ENCODE measurements around the gene PGM5. TPM values are rescaled to one million over a fixed set of nuclear protein-coding genes. Genes with fewer than 3 reads are reported as not detected.

Gene PGM5
- total and polyA plus RNA-seq, 2 donors from 2014 or later, result 16.3 to 53.1 TPM

DNA sequence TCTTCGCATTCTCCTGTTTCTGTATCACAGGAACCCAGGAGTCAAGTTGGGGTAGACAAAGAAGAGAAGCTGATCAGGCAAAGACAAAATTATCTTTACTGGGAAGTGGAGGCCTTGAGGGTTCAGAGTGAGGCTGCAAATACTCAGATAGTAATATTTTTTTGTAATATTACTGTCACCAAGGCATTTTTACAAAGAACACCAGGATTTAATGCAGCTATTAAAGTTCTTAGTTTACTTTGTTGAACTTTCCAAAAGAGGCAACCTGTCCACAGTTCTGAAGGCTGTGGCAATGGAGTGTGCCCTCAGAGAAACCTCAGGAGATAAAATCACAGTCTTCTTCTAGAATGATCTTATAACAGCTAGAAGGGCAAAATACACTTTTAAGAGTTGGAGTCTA lies 74.9 kb downstream of the PGM5 start:
- H3K4me3 ChIP-seq (ENCODE audit: low read length in 3 of 3), result no peak overlapping the region
- intact Hi-C loops (cut with DNase I), result no loop called here
- no peaks in the 10 kb centered on the region for H3K9me3 ChIP-seq (ENCODE audit: control insufficient read depth in 2 of 3, insufficient read depth in 1 of 3, low read length in 3 of 3)
- DNase-seq (no peak), FAIRE-seq (no peak)
- TF ChIP-seq, protein P1, sequence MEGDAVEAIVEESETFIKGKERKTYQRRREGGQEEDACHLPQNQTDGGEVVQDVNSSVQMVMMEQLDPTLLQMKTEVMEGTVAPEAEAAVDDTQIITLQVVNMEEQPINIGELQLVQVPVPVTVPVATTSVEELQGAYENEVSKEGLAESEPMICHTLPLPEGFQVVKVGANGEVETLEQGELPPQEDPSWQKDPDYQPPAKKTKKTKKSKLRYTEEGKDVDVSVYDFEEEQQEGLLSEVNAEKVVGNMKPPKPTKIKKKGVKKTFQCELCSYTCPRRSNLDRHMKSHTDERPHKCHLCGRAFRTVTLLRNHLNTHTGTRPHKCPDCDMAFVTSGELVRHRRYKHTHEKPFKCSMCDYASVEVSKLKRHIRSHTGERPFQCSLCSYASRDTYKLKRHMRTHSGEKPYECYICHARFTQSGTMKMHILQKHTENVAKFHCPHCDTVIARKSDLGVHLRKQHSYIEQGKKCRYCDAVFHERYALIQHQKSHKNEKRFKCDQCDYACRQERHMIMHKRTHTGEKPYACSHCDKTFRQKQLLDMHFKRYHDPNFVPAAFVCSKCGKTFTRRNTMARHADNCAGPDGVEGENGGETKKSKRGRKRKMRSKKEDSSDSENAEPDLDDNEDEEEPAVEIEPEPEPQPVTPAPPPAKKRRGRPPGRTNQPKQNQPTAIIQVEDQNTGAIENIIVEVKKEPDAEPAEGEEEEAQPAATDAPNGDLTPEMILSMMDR (IDR thresholded peaks at IDR 0.05; ENCODE audit: borderline replicate concordance, extremely low read depth, insufficient read depth), result no peak
- no peak overlapping the region for H3K9ac ChIP-seq (ENCODE audit: low read length in 3 of 3)
- no peaks in the 10 kb centered on the region for H3K27me3 ChIP-seq (ENCODE audit: control insufficient read depth, insufficient read depth, low read length)
- H3K4me1 ChIP-seq (ENCODE audit: control insufficient read depth in 2 of 3, insufficient read depth in 2 of 3, low read depth in 1 of 3, low read length in 3 of 3), result no peaks in the 10 kb centered on the region
- H3K27ac ChIP-seq (ENCODE audit: low read depth in 2 of 2, low read length in 2 of 2), result no peak overlapping the region
- no peaks in the 10 kb centered on the region for H3K36me3 ChIP-seq (ENCODE audit: control insufficient read depth in 2 of 3, insufficient read depth in 3 of 3, low read length in 3 of 3)

DNA sequence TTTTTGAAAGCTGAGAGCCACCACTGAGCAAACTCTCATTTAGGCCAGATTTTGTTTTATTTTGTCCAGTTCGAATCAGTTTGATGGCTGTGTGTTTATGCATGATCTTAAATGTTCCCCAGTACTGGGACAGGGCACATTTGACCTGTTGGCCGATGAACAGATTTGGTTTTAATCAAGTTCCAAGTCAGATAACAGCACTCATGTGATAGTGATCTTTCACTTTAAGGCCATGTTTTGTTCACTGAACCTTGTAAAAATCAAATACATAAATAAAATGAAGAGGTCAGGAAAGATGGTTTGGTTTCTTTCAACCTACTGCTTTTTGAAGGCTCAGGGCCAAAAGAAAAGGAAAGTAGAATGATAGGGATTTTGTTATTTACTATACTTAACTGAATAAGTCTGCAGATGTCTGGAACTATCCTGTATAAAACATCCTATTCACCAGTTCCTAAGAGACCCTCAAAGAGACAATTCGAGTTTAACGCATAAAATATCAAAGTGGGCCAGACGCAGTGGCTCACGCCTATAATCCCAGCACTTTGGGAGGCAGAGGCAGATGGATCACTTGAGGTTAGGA lies 77.2 kb downstream of the PGM5 start:
- TF ChIP-seq, protein P1 (IDR thresholded peaks at IDR 0.05; ENCODE audit: borderline replicate concordance, extremely low read depth, insufficient read depth), result no peak
- H3K4me3 ChIP-seq (ENCODE audit: low read length in 3 of 3), result no peak overlapping the region
- no peaks in the 10 kb centered on the region for H3K4me1 ChIP-seq (ENCODE audit: control insufficient read depth in 2 of 3, insufficient read depth in 2 of 3, low read depth in 1 of 3, low read length in 3 of 3)
- no peak for FAIRE-seq
- no peak overlapping the region for H3K27ac ChIP-seq (ENCODE audit: low read depth in 2 of 2, low read length in 2 of 2)
- no peaks in the 10 kb centered on the region for H3K9me3 ChIP-seq (ENCODE audit: control insufficient read depth in 2 of 3, insufficient read depth in 1 of 3, low read length in 3 of 3)
- intact Hi-C loops (cut with DNase I), result no loop called here
- no peak overlapping the region for H3K9ac ChIP-seq (ENCODE audit: low read length in 3 of 3)
- no peaks in the 10 kb centered on the region for H3K36me3 ChIP-seq (ENCODE audit: control insufficient read depth in 2 of 3, insufficient read depth in 3 of 3, low read length in 3 of 3)
- H3K27me3 ChIP-seq (ENCODE audit: control insufficient read depth, insufficient read depth, low read length), result no peaks in the 10 kb centered on the region
- DNase-seq, result no peak

DNA sequence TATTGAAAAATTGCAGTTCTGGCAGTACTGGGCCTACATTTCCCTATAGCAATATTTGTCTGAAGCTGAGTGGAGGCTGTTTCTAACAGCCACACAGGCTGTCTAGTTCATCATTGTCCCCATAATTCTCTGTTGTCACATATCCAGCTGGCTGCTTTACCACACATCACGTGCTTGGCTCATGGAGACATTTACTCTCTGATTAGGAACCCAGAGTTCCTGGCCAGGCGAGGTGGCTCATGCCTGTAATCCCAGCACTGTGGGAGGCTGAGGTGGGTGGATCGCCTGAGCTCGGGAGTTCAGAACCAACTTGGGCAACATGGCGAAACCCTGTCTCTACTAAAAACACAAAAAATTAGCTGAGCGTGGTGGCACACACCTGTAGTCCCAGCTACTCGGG lies 81.4 kb downstream of the PGM5 start:
- intact Hi-C loops (cut with DNase I), result no loop called here
- DNase-seq (no peak), FAIRE-seq (no peak)
- Histone ChIP-seq H3K27ac (ENCODE audit: low read depth in 2 of 2, low read length in 2 of 2) (no peak overlapping the region), H3K36me3 (ENCODE audit: control insufficient read depth in 2 of 3, insufficient read depth in 3 of 3, low read length in 3 of 3) (no peaks in the 10 kb centered on the region), H3K4me3 (ENCODE audit: low read length in 3 of 3) (no peak overlapping the region), H3K27me3 (ENCODE audit: control insufficient read depth, insufficient read depth, low read length) (no peaks in the 10 kb centered on the region), H3K9ac (ENCODE audit: low read length in 3 of 3) (no peak overlapping the region), H3K4me1 (ENCODE audit: control insufficient read depth in 2 of 3, insufficient read depth in 2 of 3, low read depth in 1 of 3, low read length in 3 of 3) (no peaks in the 10 kb centered on the region), H3K9me3 (ENCODE audit: control insufficient read depth in 2 of 3, insufficient read depth in 1 of 3, low read length in 3 of 3) (peaks cover 0 to 6% (median 0%) of the 10 kb centered on the region in 3 donors)
- TF ChIP-seq, protein P1 (IDR thresholded peaks at IDR 0.05; ENCODE audit: borderline replicate concordance, extremely low read depth, insufficient read depth), result no peak

DNA sequence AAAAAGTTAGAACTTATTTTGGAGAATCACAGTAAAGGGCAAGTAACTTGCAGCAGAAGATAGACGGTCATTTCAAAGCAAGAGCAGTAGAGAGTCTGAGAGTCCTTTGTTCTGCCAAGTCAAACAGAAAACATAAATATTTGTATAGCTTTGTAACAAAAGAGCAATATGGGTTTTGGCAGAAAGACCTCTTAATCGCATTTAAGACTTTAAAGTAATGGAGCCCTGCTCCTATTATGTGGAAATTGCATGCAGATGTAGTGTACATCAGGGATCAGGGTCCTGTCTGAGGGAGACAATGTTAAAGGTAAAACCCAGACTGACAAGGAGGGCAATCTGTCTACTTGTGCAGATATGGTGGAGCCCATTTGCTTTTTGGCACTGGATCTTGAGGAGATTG lies 87.2 kb downstream of the PGM5 start:
- H3K9me3 ChIP-seq (ENCODE audit: control insufficient read depth in 2 of 3, insufficient read depth in 1 of 3, low read length in 3 of 3), result peaks cover 0 to 6% (median 0%) of the 10 kb centered on the region in 3 donors
- intact Hi-C loops (cut with DNase I), result no loop called here

More for the DNA sequence above, 87.2 kb downstream of the PGM5 start:
- DNase-seq (no peak), FAIRE-seq (no peak)
- H3K36me3 ChIP-seq (ENCODE audit: control insufficient read depth in 2 of 3, insufficient read depth in 3 of 3, low read length in 3 of 3), result no peaks in the 10 kb centered on the region
- no peak overlapping the region for H3K9ac ChIP-seq (ENCODE audit: low read length in 3 of 3)
- no peaks in the 10 kb centered on the region for H3K27me3 ChIP-seq (ENCODE audit: control insufficient read depth, insufficient read depth, low read length)
- TF ChIP-seq, protein P1 (IDR thresholded peaks at IDR 0.05; ENCODE audit: borderline replicate concordance, extremely low read depth, insufficient read depth), result no peak
- H3K27ac ChIP-seq (ENCODE audit: low read depth in 2 of 2, low read length in 2 of 2), result no peak overlapping the region
- peaks cover 0 to 4% (median 0%) of the 10 kb centered on the region in 3 donors for H3K4me1 ChIP-seq (ENCODE audit: control insufficient read depth in 2 of 3, insufficient read depth in 2 of 3, low read depth in 1 of 3, low read length in 3 of 3)
- H3K4me3 ChIP-seq (ENCODE audit: low read length in 3 of 3), result no peak overlapping the region

Measured in kidney (tissue), 14 donors.